ENCODE data around the gene IGFBP6. TPM values are rescaled to one million over a fixed set of nuclear protein-coding genes. Genes with fewer than 3 reads are reported as not detected.

Gene IGFBP6
- polyA plus RNA-seq, 1 of the 3 experiments (the other 2 are of a cell fraction): 570 TPM

- TF ChIP-seq, protein P1, sequence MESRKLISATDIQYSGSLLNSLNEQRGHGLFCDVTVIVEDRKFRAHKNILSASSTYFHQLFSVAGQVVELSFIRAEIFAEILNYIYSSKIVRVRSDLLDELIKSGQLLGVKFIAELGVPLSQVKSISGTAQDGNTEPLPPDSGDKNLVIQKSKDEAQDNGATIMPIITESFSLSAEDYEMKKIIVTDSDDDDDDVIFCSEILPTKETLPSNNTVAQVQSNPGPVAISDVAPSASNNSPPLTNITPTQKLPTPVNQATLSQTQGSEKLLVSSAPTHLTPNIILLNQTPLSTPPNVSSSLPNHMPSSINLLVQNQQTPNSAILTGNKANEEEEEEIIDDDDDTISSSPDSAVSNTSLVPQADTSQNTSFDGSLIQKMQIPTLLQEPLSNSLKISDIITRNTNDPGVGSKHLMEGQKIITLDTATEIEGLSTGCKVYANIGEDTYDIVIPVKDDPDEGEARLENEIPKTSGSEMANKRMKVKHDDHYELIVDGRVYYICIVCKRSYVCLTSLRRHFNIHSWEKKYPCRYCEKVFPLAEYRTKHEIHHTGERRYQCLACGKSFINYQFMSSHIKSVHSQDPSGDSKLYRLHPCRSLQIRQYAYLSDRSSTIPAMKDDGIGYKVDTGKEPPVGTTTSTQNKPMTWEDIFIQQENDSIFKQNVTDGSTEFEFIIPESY (IDR thresholded peaks at IDR 0.05; ENCODE audit: borderline replicate concordance, low read depth): no peak
- TF ChIP-seq NRF1 (IDR thresholded peaks at IDR 0.05; ENCODE audit: low read depth, low read length) (no peak), REST (IDR thresholded peaks at IDR 0.05; ENCODE audit: low read depth, low read length) (peak; percentile 32; the same call in 1 of the 2 replicates), TCF12 (IDR thresholded peaks at IDR 0.05) (peak; percentile 72), SMC3 (IDR thresholded peaks at IDR 0.05; ENCODE audit: low read depth, low read length) (no peak), SIN3A (IDR thresholded peaks at IDR 0.05; ENCODE audit: borderline replicate concordance, low read depth, low read length) (no peak)
- TF ChIP-seq, protein P2, sequence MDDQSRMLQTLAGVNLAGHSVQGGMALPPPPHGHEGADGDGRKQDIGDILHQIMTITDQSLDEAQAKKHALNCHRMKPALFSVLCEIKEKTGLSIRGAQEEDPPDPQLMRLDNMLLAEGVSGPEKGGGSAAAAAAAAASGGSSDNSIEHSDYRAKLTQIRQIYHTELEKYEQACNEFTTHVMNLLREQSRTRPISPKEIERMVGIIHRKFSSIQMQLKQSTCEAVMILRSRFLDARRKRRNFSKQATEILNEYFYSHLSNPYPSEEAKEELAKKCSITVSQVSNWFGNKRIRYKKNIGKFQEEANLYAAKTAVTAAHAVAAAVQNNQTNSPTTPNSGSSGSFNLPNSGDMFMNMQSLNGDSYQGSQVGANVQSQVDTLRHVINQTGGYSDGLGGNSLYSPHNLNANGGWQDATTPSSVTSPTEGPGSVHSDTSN (IDR thresholded peaks at IDR 0.05): peak; percentile 60
These were observed 44.8 kb upstream of the IGFBP6 start (continued) for GRCh38 chr12:53052419-53053217.

DNA sequence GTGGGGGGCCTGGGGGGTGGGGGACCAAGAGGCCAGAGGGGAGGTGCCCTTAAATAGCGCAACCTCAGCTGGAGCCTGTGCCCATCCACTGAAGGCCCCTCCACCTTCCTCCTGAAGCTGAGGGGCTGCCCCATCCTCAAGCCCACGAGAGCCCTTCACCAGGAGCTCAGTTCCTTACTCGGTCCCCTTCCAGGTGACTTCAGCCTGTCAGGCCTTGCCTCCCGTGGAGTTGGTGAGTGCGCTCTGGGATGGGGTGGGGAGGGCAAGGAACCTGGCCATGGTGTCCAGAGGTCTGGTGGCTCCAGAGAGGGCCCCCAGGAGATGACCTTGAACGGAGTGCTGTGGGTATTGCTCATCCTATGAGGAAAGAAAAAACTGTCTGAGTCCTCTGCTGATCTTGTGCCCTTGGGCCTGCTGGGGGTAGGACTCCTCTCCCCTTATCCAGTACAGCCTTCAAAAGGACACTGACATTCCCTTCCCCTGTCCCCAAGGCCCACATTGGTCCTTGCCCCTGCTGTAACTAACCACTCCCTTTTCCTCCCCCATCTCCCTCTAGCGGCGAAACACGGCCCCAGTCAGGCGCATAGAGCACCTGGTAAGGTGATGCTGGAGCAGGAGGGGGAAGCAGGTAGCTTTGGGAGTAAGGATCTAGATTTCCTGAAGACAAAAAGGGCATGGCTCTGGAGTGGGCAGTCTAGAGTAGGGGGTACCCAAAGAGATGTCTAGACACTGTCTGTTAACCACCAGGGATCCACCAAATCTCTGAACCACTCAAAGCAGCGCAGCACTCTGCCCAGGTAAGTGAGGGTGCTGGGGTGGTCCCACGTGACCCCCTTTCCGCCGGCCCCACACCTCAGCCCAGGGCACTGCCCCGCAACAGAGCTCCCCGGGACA is 44.0 kb upstream of the IGFBP6 start:
- Histone ChIP-seq H3K9me3 (no peaks in the 10 kb centered on the region), H3F3A (replicated peaks; ENCODE audit: insufficient read depth) (peaks cover 27% of the 10 kb centered on the region), H4K20me1 (ENCODE audit: insufficient read depth) (no peaks in the 10 kb centered on the region), H3K27me3 (ENCODE audit: insufficient read depth) (no peaks in the 10 kb centered on the region), H3K9me2 (no peaks in the 10 kb centered on the region), H3K4me2 (peak overlapping the region; percentile 99), H3K9ac (peak overlapping the region; percentile 13; the same call in 1 of the 2 replicates), H3K36me3 (replicated peaks in 1 of 2; ENCODE audit: control insufficient read depth in 1 of 2, insufficient read depth in 2 of 2, low read length in 1 of 2) (peaks cover 8 to 22% of the 10 kb centered on the region in 2 experiments), H2AFZ (ENCODE audit: low read depth) (no peak overlapping the region), H3K4me3 (ENCODE audit: low read depth in 2 of 2, low read length in 1 of 2) (peak overlapping the region; percentile 66), H3K4me1 (ENCODE audit: control insufficient read depth in 1 of 2, insufficient read depth in 2 of 2, low read depth in 1 of 2, low read length in 1 of 2) (peaks cover 32 to 54% of the 10 kb centered on the region in 2 experiments), H3K79me2 (ENCODE audit: insufficient read depth) (peaks cover 29% of the 10 kb centered on the region), H3K27ac (ENCODE audit: low read depth in 2 of 2, low read length in 1 of 2) (peak overlapping the region; percentile 35 to 84; a peak in 3 of 4 replicates)
- ChIA-PET POLR2A (interaction anchor here (0.6 to 2.1 kb wide), 7 partner anchors 15 to 1611 kb away, joined by 3 to 9 read pairs (median 4); partner anchors contain the start of genes EIF4B and SPRYD3), CTCF (interaction anchor here (0.7 to 13.8 kb wide), 12 partner anchors 9 to 269 kb away, joined by 3 to 182 read pairs (median 5); partner anchors contain the start of gene IGFBP6)
- no peak for DNase-seq
- TF ChIP-seq CTCF (IDR thresholded peaks at IDR 0.05) (peak; percentile 75), GATA2 (CRISPR knock-in tag; IDR thresholded peaks at IDR 0.05) (no peak), ELF1 (IDR thresholded peaks at IDR 0.05) (no peak), SIN3A (IDR thresholded peaks at IDR 0.05; ENCODE audit: borderline replicate concordance, low read depth, low read length) (peak; percentile 12; the same call in 1 of the 2 replicates)
- 38% methylated on average over 11 of the region's 16 CpGs for WGBS (ENCODE audit: low lambda C conversion rate)

All from SK-N-SH (cell line).